ENCODE results near the gene TCFL5. TPM values are rescaled to one million over a fixed set of nuclear protein-coding genes. Genes with fewer than 3 reads are reported as not detected.
A peak's percentile ranks its signal among the peaks of the same experiment; 100 is the strongest.

Gene TCFL5
- total RNA-seq, 6 donors from 2014 or later: 2.1 to 9.6 (median 7.1) TPM

- 76 to 90% methylated on average over 8 to 10 of the region's 10 CpGs for WGBS, 2 donors
- ATAC-seq (ENCODE audit: low FRiP score in 2 of 2): no peak
Observed at GRCh38 chr20:62831361-62831788, 30.2 kb downstream of the TCFL5 start.

GRCh38 chr20:62830821-62831220 lies 30.8 kb downstream of the TCFL5 start:
- no peaks in the 10 kb centered on the region for H3K36me3 ChIP-seq
- H3K27ac ChIP-seq: no peak overlapping the region
- H3K4me3 ChIP-seq: no peak overlapping the region
- no peaks in the 10 kb centered on the region for H3K27me3 ChIP-seq
- DNase-seq (peak in 1 of 2 donors; percentile 61), ATAC-seq (ENCODE audit: low FRiP score in 2 of 2) (no peak)
- 86 to 98% methylated on average over 17 to 19 of the region's 22 CpGs for WGBS, 2 donors
- TF ChIP-seq POLR2AphosphoS5 (IDR thresholded peaks at IDR 0.05): no peak
- no peak for TF ChIP-seq POLR2A (IDR thresholded peaks at IDR 0.05)
- TF ChIP-seq EP300 (IDR thresholded peaks at IDR 0.05): no peak
- TF ChIP-seq CTCF (IDR thresholded peaks at IDR 0.05): no peak
- H3K4me1 ChIP-seq: peaks cover 12 to 26% (median 18%) of the 10 kb centered on the region in 4 donors
- H3K9me3 ChIP-seq: no peaks in the 10 kb centered on the region

More at GRCh38 chr20:62831361-62831788, 30.2 kb downstream of the TCFL5 start:
- Histone ChIP-seq H3K36me3 (no peaks in the 10 kb centered on the region), H3K9me3 (no peaks in the 10 kb centered on the region), H3K4me3 (no peak overlapping the region), H3K27ac (peak overlapping the region in 1 of 4 donors; percentile 72), H3K4me1 (peaks cover 12 to 26% (median 18%) of the 10 kb centered on the region in 4 donors), H3K27me3 (no peaks in the 10 kb centered on the region)
- peak; percentile 58 to 84 for DNase-seq
- TF ChIP-seq POLR2A (IDR thresholded peaks at IDR 0.05): no peak
- no peak for TF ChIP-seq EP300 (IDR thresholded peaks at IDR 0.05)
- TF ChIP-seq POLR2AphosphoS5 (IDR thresholded peaks at IDR 0.05): no peak
- no peak for TF ChIP-seq CTCF (IDR thresholded peaks at IDR 0.05)

GRCh38 chr20:62830251-62830650 lies 31.4 kb downstream of the TCFL5 start:
- DNase-seq (peak in 1 of 2 donors; percentile 56), ATAC-seq (ENCODE audit: low FRiP score in 2 of 2) (no peak)
- TF ChIP-seq CTCF (IDR thresholded peaks at IDR 0.05): no peak
- no peak for TF ChIP-seq EP300 (IDR thresholded peaks at IDR 0.05)
- no peak for TF ChIP-seq POLR2A (IDR thresholded peaks at IDR 0.05)
- TF ChIP-seq POLR2AphosphoS5 (IDR thresholded peaks at IDR 0.05): no peak
- H3K9me3 ChIP-seq: no peaks in the 10 kb centered on the region
- no peak overlapping the region for H3K4me3 ChIP-seq
- H3K27ac ChIP-seq: no peak overlapping the region
- H3K4me1 ChIP-seq: peaks cover 12 to 29% (median 18%) of the 10 kb centered on the region in 4 donors
- H3K36me3 ChIP-seq: no peaks in the 10 kb centered on the region
- H3K27me3 ChIP-seq: no peaks in the 10 kb centered on the region
- WGBS, 2 donors: 80 to 94% methylated on average over 1 to 11 of the region's 14 CpGs

- H3K9me3 ChIP-seq: no peaks in the 10 kb centered on the region
- H3K4me1 ChIP-seq: peaks cover 12 to 36% (median 24%) of the 10 kb centered on the region in 4 donors
- H3K27ac ChIP-seq: no peak overlapping the region
- TF ChIP-seq POLR2AphosphoS5 (IDR thresholded peaks at IDR 0.05) (no peak), CTCF (IDR thresholded peaks at IDR 0.05) (no peak), EP300 (IDR thresholded peaks at IDR 0.05) (no peak)
- H3K4me3 ChIP-seq: no peak overlapping the region
- H3K36me3 ChIP-seq: no peaks in the 10 kb centered on the region
- 75 to 95% methylated on average over 4 to 31 of the region's 32 CpGs for WGBS, 2 donors
- no peaks in the 10 kb centered on the region for H3K27me3 ChIP-seq
- DNase-seq: peak in 1 of 2 donors; percentile 57
- ATAC-seq (ENCODE audit: low FRiP score in 2 of 2): no peak
Observed at GRCh38 chr20:62829231-62830230, 32.1 kb downstream of the TCFL5 start.
